ENCODE measurements around the gene VASH1. TPM values are rescaled to one million over a fixed set of nuclear protein-coding genes. Genes with fewer than 3 reads are reported as not detected.
A peak's percentile ranks its signal among the peaks of the same experiment; 100 is the strongest.

Gene VASH1
- polyA plus RNA-seq, 2 of the 4 experiments (the other 2 are of a cell fraction): 2.1 to 6.0 TPM

- TF ChIP-seq BCL3 (IDR thresholded peaks at IDR 0.05): peak; percentile 78; the same call in 1 of the 3 replicates
- TF ChIP-seq ATOH8 (CRISPR knock-in tag; IDR thresholded peaks at IDR 0.05; ENCODE audit: low read depth): no peak
- no peak for TF ChIP-seq ZFP36 (IDR thresholded peaks at IDR 0.05; ENCODE audit: borderline replicate concordance, partially characterized antibody)
- no peak for TF ChIP-seq CTCF (IDR thresholded peaks at IDR 0.05)
- TF ChIP-seq KDM5A (IDR thresholded peaks at IDR 0.05): no peak
- no peak for TF ChIP-seq SMC3 (IDR thresholded peaks at IDR 0.05)
- TF ChIP-seq HEYL (CRISPR knock-in tag; IDR thresholded peaks at IDR 0.05): no peak
- no peak for TF ChIP-seq CBX8 (IDR thresholded peaks at IDR 0.05)
- TF ChIP-seq MAX (IDR thresholded peaks at IDR 0.05): peak; percentile 99
- no peak for TF ChIP-seq TP53 (CRISPR knock-in tag; IDR thresholded peaks at IDR 0.05)
- TF ChIP-seq RNF2 (IDR thresholded peaks at IDR 0.05; ENCODE audit: borderline replicate concordance, low read depth): no peak
- no peak for TF ChIP-seq CBX2 (IDR thresholded peaks at IDR 0.05; ENCODE audit: borderline replicate concordance, low read depth)
- TF ChIP-seq CHD2 (IDR thresholded peaks at IDR 0.05; ENCODE audit: low read length, partially characterized antibody): no peak
- peak; percentile 89 for TF ChIP-seq POLR2A (IDR thresholded peaks at IDR 0.05; ENCODE audit: low read length)
- no peak for TF ChIP-seq MAFK (IDR thresholded peaks at IDR 0.05; ENCODE audit: partially characterized antibody)
Observed at GRCh38 chr14:76812422-76813383, 51.4 kb downstream of the VASH1 start, which contains the start of gene ANGEL1 (continued).

GRCh38 chr14:76814726-76815645, 53.7 kb downstream of the VASH1 start:
- Histone ChIP-seq H3K4me1 (peaks cover 11% of the 10 kb centered on the region; the same call in 2 of the 3 replicates), H3K4me2 (no peak overlapping the region), H3K9me3 (no peaks in the 10 kb centered on the region), H3K4me3 (no peak overlapping the region), H3K27ac (no peak overlapping the region)
- whole genome bisulfite sequencing (ENCODE audit: missing lambda C conversion rate): 35% methylated on average over 7 of the region's 7 CpGs
- FAIRE-seq (no peak), DNase-seq (ENCODE audit: low read depth in 1 of 2, low spot score in 1 of 2) (no peak), ATAC-seq (no peak)
- ChIA-PET POLR2A (no interaction called here), CTCF (no interaction called here)
- TF ChIP-seq TP53 (CRISPR knock-in tag; IDR thresholded peaks at IDR 0.05): no peak
- TF ChIP-seq RCOR1 (IDR thresholded peaks at IDR 0.05; ENCODE audit: low read depth, low read length): no peak

GRCh38 chr14:76820700-76821099, 59.4 kb downstream of the VASH1 start:
- no peak overlapping the region for H3K4me2 ChIP-seq
- ATAC-seq: no peak
- ChIA-PET POLR2A (interaction anchor here (0.6 kb wide), 1 partner anchor 21 kb away, joined by 3 read pairs; no protein-coding TSS in a partner anchor), CTCF (no interaction called here)
- FAIRE-seq: no peak
- 21% methylated on average over 2 of the region's 2 CpGs for WGBS (ENCODE audit: missing lambda C conversion rate)
- no peaks in the 10 kb centered on the region for H3K4me1 ChIP-seq
- H3K4me3 ChIP-seq: no peak overlapping the region
- no peak for DNase-seq (ENCODE audit: low read depth in 1 of 2, low spot score in 1 of 2)
- no peak overlapping the region for H3K27ac ChIP-seq
- no peaks in the 10 kb centered on the region for H3K9me3 ChIP-seq
- no peak for TF ChIP-seq POLR2AphosphoS2 (conservative IDR thresholded peaks at IDR 0.05; ENCODE audit: low read length)
- no peak for TF ChIP-seq EP300 (IDR thresholded peaks at IDR 0.05)
- no peak for TF ChIP-seq HDAC2 (IDR thresholded peaks at IDR 0.05)
- TF ChIP-seq HOXB13 (CRISPR knock-in tag; IDR thresholded peaks at IDR 0.05; ENCODE audit: low read depth): no peak
- no peak for TF ChIP-seq BHLHE40 (IDR thresholded peaks at IDR 0.05; ENCODE audit: low read depth, low read length)
- TF ChIP-seq SREBF2 (IDR thresholded peaks at IDR 0.05): no peak
- no peak for TF ChIP-seq KDM5A (IDR thresholded peaks at IDR 0.05)
- no peak for TF ChIP-seq RFX5 (IDR thresholded peaks at IDR 0.05)
- no peak for TF ChIP-seq CEBPB (IDR thresholded peaks at IDR 0.05)
- TF ChIP-seq MAFK (IDR thresholded peaks at IDR 0.05; ENCODE audit: partially characterized antibody): no peak
- TF ChIP-seq MAX (IDR thresholded peaks at IDR 0.05): no peak
- TF ChIP-seq MAZ (IDR thresholded peaks at IDR 0.05; ENCODE audit: borderline replicate concordance, low read depth, low read length): no peak
- no peak for TF ChIP-seq JUN (IDR thresholded peaks at IDR 0.05)
- TF ChIP-seq EHF (CRISPR knock-in tag; IDR thresholded peaks at IDR 0.05): no peak
- no peak for TF ChIP-seq RARB (CRISPR knock-in tag; IDR thresholded peaks at IDR 0.05)
- TF ChIP-seq ATOH8 (CRISPR knock-in tag; IDR thresholded peaks at IDR 0.05; ENCODE audit: low read depth): no peak
- TF ChIP-seq RAD21 (conservative IDR thresholded peaks at IDR 0.05 in 1 of 2, IDR thresholded peaks at IDR 0.05 in 1 of 2): no peak
